ENCODE results near the gene MLX.
A peak's percentile ranks its signal among the peaks of the same experiment; 100 is the strongest.

MLX gene

GRCh38 chr17:42566883-42567573 is at the start of gene MLX:
Gene MLX, plus strand, starts transcription at chr17:42567100. Its CDS starts 25 bp downstream, at chr17:42567125.
- peak; percentile 87 to 96 for DNase-seq

GRCh38 chr17:42517516-42517915 is 49.4 kb upstream of the MLX start:
- DNase-seq, result peak; percentile 88 to 99

GRCh38 chr17:42518046-42518754 is 48.7 kb upstream of the MLX start:
- DNase-seq, result peak; percentile 85 to 93

GRCh38 chr17:42518755-42519545 is 48.0 kb upstream of the MLX start:
- no peak for DNase-seq

GRCh38 chr17:42519546-42520491 is 47.1 kb upstream of the MLX start:
- DNase-seq, result peak; percentile 25 to 31

- no peak for DNase-seq
Observed at GRCh38 chr17:42520540-42520951, 46.4 kb upstream of the MLX start.

- no peak for DNase-seq
Observed at GRCh38 chr17:42521036-42521435, 45.9 kb upstream of the MLX start.

GRCh38 chr17:42521666-42522262 is 45.1 kb upstream of the MLX start:
- no peak for DNase-seq

GRCh38 chr17:42522263-42522790 is 44.6 kb upstream of the MLX start:
- no peak for DNase-seq

- DNase-seq, result no peak
Observed at GRCh38 chr17:42522798-42523278, 44.1 kb upstream of the MLX start.

- DNase-seq, result no peak
Observed at GRCh38 chr17:42525221-42525620, 41.7 kb upstream of the MLX start.

GRCh38 chr17:42526031-42526444 is 40.9 kb upstream of the MLX start:
- DNase-seq, result peak in 1 of 2 donors; percentile 14

- no peak for DNase-seq
Observed at GRCh38 chr17:42527932-42528331, 39.0 kb upstream of the MLX start.

GRCh38 chr17:42529061-42529460 is 37.8 kb upstream of the MLX start:
- DNase-seq, result peak; percentile 17 to 21

GRCh38 chr17:42530952-42531454 is 35.9 kb upstream of the MLX start:
- no peak for DNase-seq

GRCh38 chr17:42531455-42532354 is 35.2 kb upstream of the MLX start:
- peak; percentile 44 to 61 for DNase-seq

GRCh38 chr17:42535155-42536047 is 31.5 kb upstream of the MLX start:
- DNase-seq, result no peak

GRCh38 chr17:42536048-42536371 is 30.9 kb upstream of the MLX start, which contains the start of gene NAGLU:
Gene NAGLU, plus strand, starts transcription at chr17:42536241. Its CDS starts 32 bp downstream, at chr17:42536273.
- peak; percentile 90 to 91 for DNase-seq
